Measurements from ENCODE around the gene SLC9A9. TPM values are rescaled to one million over a fixed set of nuclear protein-coding genes. Genes with fewer than 3 reads are reported as not detected.

SLC9A9 gene
- total and polyA plus RNA-seq, 9 of the 15 experiments (the other 6 are each of a cell fraction or from before 2014, with no cell fraction given) = 0.03 to 0.13 TPM; not detected in 7

- H3K27me3 ChIP-seq (ENCODE audit: control insufficient read depth in 2 of 2, insufficient read depth in 2 of 2, low read length in 2 of 2) = no peaks in the 10 kb centered on the region
- in situ Hi-C loops (cut with MboI) = no loop called here
- no peaks in the 10 kb centered on the region for H4K20me1 ChIP-seq (replicated peaks; ENCODE audit: control insufficient read depth, insufficient read depth, low read length)
- no peaks in the 10 kb centered on the region for H3K9me1 ChIP-seq (ENCODE audit: control insufficient read depth, insufficient read depth, low read length)
- H2AFZ ChIP-seq (ENCODE audit: low read depth, low read length) = peak overlapping the region; percentile 56
- BruUV-seq (replicated peaks) = no TSS peak
- no peak overlapping the region for H3K4me3 ChIP-seq
- FAIRE-seq = peak; percentile 79
- CTCF ChIA-PET (ENCODE audit: low intra/inter-chr PET ratio) = interaction anchor here (0.7 kb wide), 1 partner anchor 12 kb away, joined by 3 read pairs; no protein-coding TSS in a partner anchor
- H3K4me2 ChIP-seq (ENCODE audit: insufficient read depth, low read length) = no peak overlapping the region
- H3K4me1 ChIP-seq (replicated peaks in 1 of 2; ENCODE audit: control insufficient read depth in 2 of 2, insufficient read depth in 2 of 2, low read length in 2 of 2) = no peaks in the 10 kb centered on the region
- no peak overlapping the region for H3K27ac ChIP-seq (ENCODE audit: extremely low read depth, low read depth, low read length)
- H3K79me2 ChIP-seq (ENCODE audit: control insufficient read depth, insufficient read depth, low read length) = no peaks in the 10 kb centered on the region
- no peak overlapping the region for H3K9ac ChIP-seq (ENCODE audit: insufficient read depth in 1 of 2, low read depth in 2 of 2, low read length in 2 of 2)
- DNase-seq (ENCODE audit: extremely low read depth in 1 of 4, low spot score in 3 of 4) = peak; percentile 31 to 59 (median 46)
- POLR2A ChIA-PET = no interaction called here
- intact Hi-C loops (cut with micrococcal nuclease) = loop anchor here (5.0 kb wide), 1 partner anchor 177 kb away; no protein-coding TSS in a partner anchor
- peak; percentile 89 for ATAC-seq
- WGBS (ENCODE audit: insufficient coverage, low coverage, missing lambda C conversion rate) = 1% methylated on average over 4 of the region's 4 CpGs
- H3K9me3 ChIP-seq (replicated peaks; ENCODE audit: control insufficient read depth, insufficient read depth, low read depth, low read length) = no peaks in the 10 kb centered on the region
- H3K36me3 ChIP-seq (ENCODE audit: control insufficient read depth, insufficient read depth, low read length) = no peaks in the 10 kb centered on the region
- TF ChIP-seq E2F4 (CRISPR knock-in tag; IDR thresholded peaks at IDR 0.05; ENCODE audit: low read depth) (no peak), NFRKB (IDR thresholded peaks at IDR 0.05; ENCODE audit: low read depth) (no peak), REST (IDR thresholded peaks at IDR 0.05; ENCODE audit: borderline replicate concordance) (peak; percentile 28; the same call in 1 of the 2 replicates), REST (CRISPR knock-in tag; IDR thresholded peaks at IDR 0.05; ENCODE audit: low read depth) (no peak), RAD21 (CRISPR knock-in tag; conservative IDR thresholded peaks at IDR 0.05 in 1 of 2, IDR thresholded peaks at IDR 0.05 in 1 of 2) (peak; percentile 60 to 73), TFAM (CRISPR knock-in tag; conservative IDR thresholded peaks at IDR 0.05) (no peak), CTCF (IDR thresholded peaks at IDR 0.05 in 2 of 3, conservative IDR thresholded peaks at IDR 0.05 in 1 of 3; ENCODE audit: insufficient read depth in 2 of 3, low read depth in 1 of 3, low read length in 3 of 3) (peak; percentile 44 to 58 (median 45); a peak in 5 of 6 replicates), SMC3 (conservative IDR thresholded peaks at IDR 0.05; ENCODE audit: insufficient read depth, low read depth, low read length) (peak; percentile 53; the same call in 1 of the 2 replicates), ZNF449 (CRISPR knock-in tag; IDR thresholded peaks at IDR 0.05) (no peak)
These were observed 72.8 kb downstream of the SLC9A9 start for GRCh38 chr3:143775459-143775858.
